Measurements from ENCODE around the gene CXCL6. TPM values are rescaled to one million over a fixed set of nuclear protein-coding genes. Genes with fewer than 3 reads are reported as not detected.
A peak's percentile ranks its signal among the peaks of the same experiment; 100 is the strongest.

CXCL6 gene
- total RNA-seq, 1 donor from 2014 or later = 2.1 TPM

- H3K4me3 ChIP-seq (ENCODE audit: low read depth, low read length) = no peak overlapping the region
- no peaks in the 10 kb centered on the region for H3K27me3 ChIP-seq (ENCODE audit: control insufficient read depth, insufficient read depth, low read length)
- H3K36me3 ChIP-seq (ENCODE audit: control insufficient read depth, insufficient read depth, low read length) = no peaks in the 10 kb centered on the region
- no peak for TF ChIP-seq CTCF (IDR thresholded peaks at IDR 0.05; ENCODE audit: insufficient read depth, low read length, poor library complexity, severe bottlenecking)
- no peak for DNase-seq (ENCODE audit: low read depth)
Observed at GRCh38 chr4:73864961-73865360, 28.5 kb downstream of the CXCL6 start.

DNA sequence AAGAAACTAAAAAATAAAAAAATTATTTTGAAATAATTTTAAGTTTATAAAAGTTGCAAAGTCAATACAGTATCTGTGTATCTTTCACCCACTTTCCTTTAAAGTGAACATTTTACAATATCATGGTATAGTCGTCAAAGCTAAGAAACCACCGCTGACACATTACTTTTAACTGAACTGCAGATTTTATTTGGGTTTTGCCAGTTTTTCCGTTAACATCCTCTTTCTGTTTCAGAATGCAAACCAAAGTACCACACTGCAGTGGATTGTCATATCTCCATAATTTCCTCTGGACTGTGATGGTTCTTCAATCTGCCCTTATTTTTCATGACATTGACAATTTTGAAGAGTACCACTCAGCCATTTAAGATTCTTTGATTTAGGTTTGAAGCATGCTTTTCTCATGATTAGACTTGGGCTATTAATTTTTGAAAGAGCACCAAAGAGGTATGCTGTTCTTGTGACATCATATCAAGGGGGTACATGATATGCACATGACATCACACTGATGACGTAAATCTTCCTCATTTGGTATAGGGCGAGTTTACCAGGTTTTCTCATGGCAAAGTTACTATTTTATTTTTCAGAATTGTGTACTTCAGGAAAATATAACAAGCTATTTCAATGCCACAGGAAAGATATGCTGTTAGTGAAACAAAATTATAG, 29.1 kb downstream of the CXCL6 start:
- H3K36me3 ChIP-seq (ENCODE audit: control insufficient read depth, insufficient read depth, low read length) = no peaks in the 10 kb centered on the region
- no peak overlapping the region for H3K4me3 ChIP-seq (ENCODE audit: low read depth, low read length)
- TF ChIP-seq CTCF (IDR thresholded peaks at IDR 0.05; ENCODE audit: insufficient read depth, low read length, poor library complexity, severe bottlenecking) = no peak
- no peak for DNase-seq (ENCODE audit: low read depth)
- H3K27me3 ChIP-seq (ENCODE audit: control insufficient read depth, insufficient read depth, low read length) = no peaks in the 10 kb centered on the region

GRCh38 chr4:73866246-73866645, 29.8 kb downstream of the CXCL6 start:
- Histone ChIP-seq H3K36me3 (ENCODE audit: control insufficient read depth, insufficient read depth, low read length) (no peaks in the 10 kb centered on the region), H3K27me3 (ENCODE audit: control insufficient read depth, insufficient read depth, low read length) (no peaks in the 10 kb centered on the region), H3K4me3 (ENCODE audit: low read depth, low read length) (no peak overlapping the region)
- no peak for TF ChIP-seq CTCF (IDR thresholded peaks at IDR 0.05; ENCODE audit: insufficient read depth, low read length, poor library complexity, severe bottlenecking)
- no peak for DNase-seq (ENCODE audit: low read depth)

- no peak for TF ChIP-seq CTCF (IDR thresholded peaks at IDR 0.05; ENCODE audit: insufficient read depth, low read length, poor library complexity, severe bottlenecking)
- Histone ChIP-seq H3K4me3 (ENCODE audit: low read depth, low read length) (no peak overlapping the region), H3K27me3 (ENCODE audit: control insufficient read depth, insufficient read depth, low read length) (no peaks in the 10 kb centered on the region), H3K36me3 (ENCODE audit: control insufficient read depth, insufficient read depth, low read length) (no peaks in the 10 kb centered on the region)
- DNase-seq (ENCODE audit: low read depth) = no peak
Observed at GRCh38 chr4:73867783-73868182, 31.3 kb downstream of the CXCL6 start.

DNA sequence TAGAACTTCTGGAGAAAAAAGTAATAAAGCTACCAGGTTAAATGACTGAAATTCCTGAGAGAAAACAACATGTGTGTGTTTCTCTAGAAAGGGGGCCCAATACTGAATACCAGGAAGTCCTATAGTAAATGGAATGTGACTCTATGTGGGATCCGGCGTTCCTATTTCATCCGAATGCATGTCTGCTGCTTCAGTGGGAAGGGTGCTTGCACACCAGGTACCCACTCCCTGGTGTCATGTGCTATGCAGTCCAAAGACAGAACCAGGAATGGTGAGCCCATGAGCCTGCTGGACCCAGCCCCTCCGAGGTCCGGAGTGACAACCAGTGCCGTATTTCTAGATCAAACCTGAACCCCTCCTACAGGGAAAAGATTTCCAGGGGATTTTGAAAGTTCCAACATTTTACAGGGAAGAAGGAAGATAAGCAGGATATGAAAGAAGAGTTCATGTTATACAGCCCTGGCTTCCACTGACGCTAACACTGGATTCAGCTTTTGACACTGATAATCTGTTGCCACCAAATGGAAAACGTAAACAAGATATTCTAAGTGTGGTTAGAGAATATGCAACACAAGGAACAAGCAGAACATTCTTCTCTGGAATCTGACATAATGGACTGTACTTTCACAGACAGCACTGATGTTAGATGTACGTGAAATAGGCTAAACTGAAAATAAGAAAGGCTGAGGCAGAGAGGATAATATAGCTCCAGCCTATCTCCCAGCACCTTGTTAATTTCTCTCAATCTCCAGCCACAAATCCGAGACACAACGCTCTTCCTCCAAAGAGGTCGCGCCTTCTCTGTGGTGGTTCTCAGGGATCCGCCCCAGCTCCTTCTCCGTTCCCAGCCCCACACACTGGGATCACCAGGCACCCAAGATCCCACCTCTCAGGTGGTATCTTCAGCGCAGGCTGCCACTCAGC, 32.0 kb downstream of the CXCL6 start:
- TF ChIP-seq CTCF (IDR thresholded peaks at IDR 0.05; ENCODE audit: insufficient read depth, low read length, poor library complexity, severe bottlenecking) = no peak
- H3K4me3 ChIP-seq (ENCODE audit: low read depth, low read length) = peak overlapping the region; percentile 70
- H3K27me3 ChIP-seq (ENCODE audit: control insufficient read depth, insufficient read depth, low read length) = no peaks in the 10 kb centered on the region
- no peaks in the 10 kb centered on the region for H3K36me3 ChIP-seq (ENCODE audit: control insufficient read depth, insufficient read depth, low read length)
- DNase-seq (ENCODE audit: low read depth) = no peak
